ENCODE measurements around the gene VCX3B. TPM values are rescaled to one million over a fixed set of nuclear protein-coding genes. Genes with fewer than 3 reads are reported as not detected.
"Not testable (repeated sequence)": the region's sequence is repeated elsewhere in the genome, so short reads cannot be mapped to it uniquely, and the experiment has no call there.

Gene VCX3B
- total RNA-seq, 1 donor from 2014 or later = not detected

DNA sequence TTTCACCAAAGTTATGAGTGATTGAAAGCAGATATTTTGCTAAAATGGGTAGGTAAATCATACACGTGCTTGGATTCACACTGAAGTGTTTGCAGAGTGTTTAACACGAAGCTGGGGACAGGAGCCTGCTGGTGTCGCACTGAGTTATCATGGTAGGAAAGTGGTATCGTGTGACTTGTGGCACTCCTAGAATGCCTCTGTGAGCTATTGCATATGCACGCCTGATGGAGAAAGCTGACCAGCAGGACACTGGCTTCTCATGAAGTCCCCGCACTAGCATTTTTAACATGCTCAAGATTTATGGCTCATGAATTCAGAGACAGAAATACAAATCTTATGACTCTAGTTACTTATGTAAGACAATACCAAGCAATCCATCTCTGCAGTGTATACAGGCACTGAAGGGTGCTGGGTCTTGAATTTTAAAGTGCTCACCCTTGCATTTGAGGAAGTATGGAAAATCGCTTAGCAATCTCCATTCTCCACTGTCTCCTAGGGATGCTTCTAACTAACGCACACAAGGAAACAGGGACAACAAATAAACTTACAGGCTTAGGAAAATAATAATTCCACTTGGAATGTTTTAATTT, 19.8 kb downstream of the VCX3B start:
- Histone ChIP-seq H3K9me3 (replicated peaks) (no peaks in the 10 kb centered on the region), H3K36me3 (no peaks in the 10 kb centered on the region), H3K27me3 (ENCODE audit: low read depth) (no peaks in the 10 kb centered on the region), H3K4me1 (no peaks in the 10 kb centered on the region), H3K4me3 (no peak overlapping the region), H3K27ac (replicated peaks) (no peak overlapping the region)
- intact Hi-C loops (cut with micrococcal nuclease) = no loop called here
- TF ChIP-seq, protein P1, sequence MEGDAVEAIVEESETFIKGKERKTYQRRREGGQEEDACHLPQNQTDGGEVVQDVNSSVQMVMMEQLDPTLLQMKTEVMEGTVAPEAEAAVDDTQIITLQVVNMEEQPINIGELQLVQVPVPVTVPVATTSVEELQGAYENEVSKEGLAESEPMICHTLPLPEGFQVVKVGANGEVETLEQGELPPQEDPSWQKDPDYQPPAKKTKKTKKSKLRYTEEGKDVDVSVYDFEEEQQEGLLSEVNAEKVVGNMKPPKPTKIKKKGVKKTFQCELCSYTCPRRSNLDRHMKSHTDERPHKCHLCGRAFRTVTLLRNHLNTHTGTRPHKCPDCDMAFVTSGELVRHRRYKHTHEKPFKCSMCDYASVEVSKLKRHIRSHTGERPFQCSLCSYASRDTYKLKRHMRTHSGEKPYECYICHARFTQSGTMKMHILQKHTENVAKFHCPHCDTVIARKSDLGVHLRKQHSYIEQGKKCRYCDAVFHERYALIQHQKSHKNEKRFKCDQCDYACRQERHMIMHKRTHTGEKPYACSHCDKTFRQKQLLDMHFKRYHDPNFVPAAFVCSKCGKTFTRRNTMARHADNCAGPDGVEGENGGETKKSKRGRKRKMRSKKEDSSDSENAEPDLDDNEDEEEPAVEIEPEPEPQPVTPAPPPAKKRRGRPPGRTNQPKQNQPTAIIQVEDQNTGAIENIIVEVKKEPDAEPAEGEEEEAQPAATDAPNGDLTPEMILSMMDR (IDR thresholded peaks at IDR 0.05; ENCODE audit: borderline replicate concordance) = no peak
- DNase-seq = no peak

GRCh38 chrX:8495036-8495435, 30.4 kb downstream of the VCX3B start:
- H3K4me1 ChIP-seq; DNase-seq; intact Hi-C loops (cut with micrococcal nuclease): not testable (repeated sequence)

GRCh38 chrX:8500203-8500602, 35.6 kb downstream of the VCX3B start:
- H3K4me1 ChIP-seq = no peaks in the 10 kb centered on the region
- no peak overlapping the region for H3K4me3 ChIP-seq
- DNase-seq = no peak
- intact Hi-C loops (cut with micrococcal nuclease) = no loop called here
- TF ChIP-seq, protein P1 (IDR thresholded peaks at IDR 0.05; ENCODE audit: borderline replicate concordance) = no peak
- no peak overlapping the region for H3K27ac ChIP-seq (replicated peaks)
- H3K9me3 ChIP-seq (replicated peaks) = no peaks in the 10 kb centered on the region
- H3K27me3 ChIP-seq (ENCODE audit: low read depth) = no peaks in the 10 kb centered on the region
- H3K36me3 ChIP-seq = no peaks in the 10 kb centered on the region

More at GRCh38 chrX:8495036-8495435, 30.4 kb downstream of the VCX3B start:
- not testable (repeated sequence) for H3K36me3 ChIP-seq; H3K4me3 ChIP-seq; H3K27ac ChIP-seq (replicated peaks); H3K9me3 ChIP-seq (replicated peaks); H3K27me3 ChIP-seq (ENCODE audit: low read depth)

DNA sequence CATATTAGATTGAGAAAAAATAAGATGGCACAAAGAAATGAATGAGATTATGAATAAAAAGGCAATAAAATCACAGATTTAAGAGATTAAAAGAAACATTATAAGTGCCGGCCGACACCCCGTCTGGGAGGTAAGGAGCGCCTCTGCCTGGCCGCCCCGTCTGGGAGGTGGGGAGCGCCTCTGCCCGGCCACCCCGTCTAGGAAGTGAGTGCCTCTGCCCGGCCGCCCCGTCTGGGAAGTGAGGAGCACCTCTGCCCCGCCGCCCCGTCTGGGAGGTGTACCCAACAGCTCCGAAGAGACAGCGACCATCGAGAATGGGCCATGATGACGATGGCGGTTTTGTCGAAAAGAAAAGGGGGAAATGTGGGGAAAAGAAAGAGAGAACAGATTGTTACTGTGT, 37.5 kb downstream of the VCX3B start:
- H3K4me3 ChIP-seq; H3K9me3 ChIP-seq (replicated peaks); H3K4me1 ChIP-seq; DNase-seq; H3K27me3 ChIP-seq (ENCODE audit: low read depth); H3K36me3 ChIP-seq; intact Hi-C loops (cut with micrococcal nuclease); H3K27ac ChIP-seq (replicated peaks): not testable (repeated sequence)

- no peaks in the 10 kb centered on the region for H3K9me3 ChIP-seq (replicated peaks)
- intact Hi-C loops (cut with micrococcal nuclease) = no loop called here
- no peaks in the 10 kb centered on the region for H3K27me3 ChIP-seq (ENCODE audit: low read depth)
- no peaks in the 10 kb centered on the region for H3K36me3 ChIP-seq
- no peak overlapping the region for H3K4me3 ChIP-seq
- TF ChIP-seq, protein P1 (IDR thresholded peaks at IDR 0.05; ENCODE audit: borderline replicate concordance) = no peak
- no peak for DNase-seq
- no peaks in the 10 kb centered on the region for H3K4me1 ChIP-seq
- no peak overlapping the region for H3K27ac ChIP-seq (replicated peaks)
Measured at GRCh38 chrX:8504451-8504850, 39.8 kb downstream of the VCX3B start.

Measured in left ventricle myocardium inferior (tissue), 1 donor.